A673 (cell line): ENCODE measurements around the gene SLF2. TPM values are rescaled to one million over a fixed set of nuclear protein-coding genes. Genes with fewer than 3 reads are reported as not detected.

Experiments
- BruUV-seq: library from RNA; stranded (reverse); fragments of 400-500 nt; replicated peaks from 2 replicates; lab custom pipeline; 2021; lab: Mats Ljungman, UMichigan
- CTCF ChIA-PET: fragments of 300-600 bp; sonication (Branson Sonifier 250); formaldehyde crosslinking; loops from one replicate; lab custom pipeline; 2022; ENCODE audit warnings: antibody characterized with exemption; lab: Charles Lee
- POLR2A ChIA-PET: fragments of 300-600 bp; sonication (Branson Sonifier 250); formaldehyde crosslinking; loops from one replicate; lab custom pipeline; 2022; ENCODE audit warnings: antibody characterized with exemption; ENCODE audit not compliant: low non-redundant PET; lab: Charles Lee
- DNase-seq: peaks from one replicate; pipeline ENCODE4 v3.0.0-alpha.2; 2015; ENCODE audit warnings: low spot score
- H3K27ac ChIP-seq: fragments of 200-600 bp; sonication (generic); 2 replicates; pipeline ENCODE4 v1.5.1; 2016; ENCODE audit warnings: mixed run types, low read depth, mild to moderate bottlenecking, mixed read lengths, antibody characterized with exemption, low read length; ENCODE audit not compliant: poor library complexity, severe bottlenecking
- H3K27me3 ChIP-seq: fragments of 200-600 bp; sonication (generic); replicated peaks from 2 replicates; pipeline ENCODE4 v1.6.1; 2017; ENCODE audit warnings: mixed run types, low read depth, mild to moderate bottlenecking, mixed read lengths, antibody characterized with exemption, low read length; ENCODE audit not compliant: insufficient read depth, poor library complexity
- H3K36me3 ChIP-seq: fragments of 200-600 bp; sonication (generic); 2 replicates; pipeline ENCODE4 v1.6.1; 2016; ENCODE audit warnings: mixed run types, mild to moderate bottlenecking, mixed read lengths, antibody characterized with exemption, low read length; ENCODE audit not compliant: insufficient read depth, poor library complexity, severe bottlenecking
- H3K4me1 ChIP-seq: fragments of 200-600 bp; sonication (generic); 2 replicates; pipeline ENCODE4 v1.6.1; 2017; ENCODE audit warnings: mixed run types, mild to moderate bottlenecking, mixed read lengths, antibody characterized with exemption, low read length; ENCODE audit not compliant: insufficient read depth, poor library complexity, severe bottlenecking
- H3K4me3 ChIP-seq: fragments of 200-600 bp; sonication (generic); 2 replicates; pipeline ENCODE4 v1.5.1; 2016; ENCODE audit warnings: low read depth, mixed run types, mild to moderate bottlenecking, mixed read lengths, low read length; ENCODE audit not compliant: poor library complexity, severe bottlenecking
- H3K9me3 ChIP-seq: fragments of 200-600 bp; sonication (generic); 2 replicates; pipeline ENCODE4 v1.6.1; 2016; ENCODE audit warnings: mixed run types, low read depth, mild to moderate bottlenecking, mixed read lengths, antibody characterized with exemption, low read length; ENCODE audit not compliant: poor library complexity, severe bottlenecking
- EZH2 ChIP-seq: fragments of 200-600 bp; sonication (generic); IDR thresholded peaks from 2 replicates; pipeline ENCODE4 v1.6.1; 2017; ENCODE audit warnings: borderline replicate concordance, low read depth, mild to moderate bottlenecking, mixed read lengths, antibody characterized with exemption, low read length; ENCODE audit not compliant: poor library complexity, severe bottlenecking
- intact Hi-C: fragments of 100-400 bp; cut with micrococcal nuclease; formaldehyde crosslinking; loops from one replicate; pipeline ENCODE4 v1.10.0; 2022; ENCODE audit not compliant: unreplicated experiment
- total RNA-seq: library from RNA; stranded (reverse); gene quantifications from 2 replicates; pipeline ENCODE4 v1.2.3, GENCODE V29; 2021
- TF ChIP-seq, protein P1 (sequence below): fragments of 300-800, 200-600 bp; sonication (generic); conservative IDR thresholded peaks from 2 replicates; pipeline ENCODE4 v1.5.1; 2017; ENCODE audit warnings: low read depth, mild to moderate bottlenecking, antibody characterized with exemption, low read length, moderate library complexity, mixed read lengths

SLF2 gene
- total RNA-seq, 1 experiment from 2014 or later = 39.4 TPM

DNA sequence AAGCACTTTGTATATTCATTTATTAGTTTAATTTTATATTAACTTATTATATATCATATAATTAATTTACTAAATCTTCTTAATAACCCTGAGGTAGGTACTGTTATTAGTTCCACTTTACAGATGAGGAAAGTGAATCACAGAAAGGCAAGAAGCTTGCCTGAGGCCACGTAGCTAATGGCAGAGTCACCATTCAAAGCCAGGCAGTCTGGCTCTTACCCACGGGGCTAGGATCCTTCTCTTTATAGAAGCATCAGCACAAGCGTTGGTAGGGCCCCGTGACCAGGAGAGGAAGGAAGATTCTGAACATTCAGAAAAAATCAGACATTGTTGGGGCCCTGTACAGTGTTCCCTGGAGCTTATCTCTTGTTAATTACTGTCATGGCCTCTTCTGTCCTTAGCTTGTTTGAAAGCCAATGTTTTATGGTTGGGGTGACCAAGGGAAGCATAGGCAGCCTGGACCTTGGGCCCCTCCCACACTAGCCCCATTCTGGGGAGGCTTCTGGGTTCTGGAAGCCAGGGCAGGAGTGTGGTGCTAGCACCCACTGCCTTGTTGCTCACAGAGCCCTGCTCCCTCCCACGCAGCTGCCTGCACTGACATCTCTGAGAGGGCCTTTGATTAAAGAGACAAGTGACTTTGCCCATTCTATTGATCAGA is 31.1 kb upstream of the SLF2 start:
- no peak for DNase-seq
- intact Hi-C loops = no loop called here
- Histone ChIP-seq H3K27me3 (no peaks in the 10 kb centered on the region), H3K4me3 (no peak overlapping the region), H3K36me3 (no peaks in the 10 kb centered on the region), H3K27ac (no peak overlapping the region), H3K9me3 (no peaks in the 10 kb centered on the region), H3K4me1 (peaks cover 10% of the 10 kb centered on the region)
- ChIA-PET POLR2A (interaction anchor here (0.7 kb wide), 1 partner anchor 334 kb away, joined by 3 read pairs; no protein-coding TSS in a partner anchor), CTCF (interaction anchor here (0.5 to 1.2 kb wide), 3 partner anchors 8 to 173 kb away, joined by 3 to 4 read pairs (median 3); no protein-coding TSS in a partner anchor)
- TF ChIP-seq, protein P1, sequence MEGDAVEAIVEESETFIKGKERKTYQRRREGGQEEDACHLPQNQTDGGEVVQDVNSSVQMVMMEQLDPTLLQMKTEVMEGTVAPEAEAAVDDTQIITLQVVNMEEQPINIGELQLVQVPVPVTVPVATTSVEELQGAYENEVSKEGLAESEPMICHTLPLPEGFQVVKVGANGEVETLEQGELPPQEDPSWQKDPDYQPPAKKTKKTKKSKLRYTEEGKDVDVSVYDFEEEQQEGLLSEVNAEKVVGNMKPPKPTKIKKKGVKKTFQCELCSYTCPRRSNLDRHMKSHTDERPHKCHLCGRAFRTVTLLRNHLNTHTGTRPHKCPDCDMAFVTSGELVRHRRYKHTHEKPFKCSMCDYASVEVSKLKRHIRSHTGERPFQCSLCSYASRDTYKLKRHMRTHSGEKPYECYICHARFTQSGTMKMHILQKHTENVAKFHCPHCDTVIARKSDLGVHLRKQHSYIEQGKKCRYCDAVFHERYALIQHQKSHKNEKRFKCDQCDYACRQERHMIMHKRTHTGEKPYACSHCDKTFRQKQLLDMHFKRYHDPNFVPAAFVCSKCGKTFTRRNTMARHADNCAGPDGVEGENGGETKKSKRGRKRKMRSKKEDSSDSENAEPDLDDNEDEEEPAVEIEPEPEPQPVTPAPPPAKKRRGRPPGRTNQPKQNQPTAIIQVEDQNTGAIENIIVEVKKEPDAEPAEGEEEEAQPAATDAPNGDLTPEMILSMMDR = no peak
- TF ChIP-seq EZH2 = no peak
- no TSS peak for BruUV-seq

DNA sequence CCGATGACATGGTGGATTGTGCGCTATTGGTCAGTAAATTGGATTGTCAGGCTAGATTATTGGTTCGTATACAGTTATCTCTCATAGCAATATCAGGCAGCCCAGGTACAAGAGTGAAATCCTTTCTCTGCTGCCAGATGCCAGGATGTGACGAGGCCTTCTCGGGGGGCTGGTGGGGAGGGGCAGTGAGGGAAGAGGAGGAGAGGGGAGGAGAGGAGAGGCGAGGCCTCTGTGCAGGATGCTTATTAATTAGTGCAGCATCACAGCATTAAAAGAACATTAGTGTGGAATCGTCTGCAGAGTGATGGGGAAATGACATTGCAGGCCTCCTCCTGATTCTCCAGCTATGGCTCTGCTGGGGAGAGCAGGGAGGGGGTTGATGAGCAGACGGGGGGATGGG is 30.5 kb upstream of the SLF2 start:
- no peaks in the 10 kb centered on the region for H3K9me3 ChIP-seq
- H3K27ac ChIP-seq = no peak overlapping the region
- TF ChIP-seq, protein P1 = no peak
- TF ChIP-seq EZH2 = no peak
- intact Hi-C loops = no loop called here
- no TSS peak for BruUV-seq
- H3K36me3 ChIP-seq = no peaks in the 10 kb centered on the region
- ChIA-PET CTCF (interaction anchor here (0.6 to 1.2 kb wide), 3 partner anchors 9 to 320 kb away, joined by 3 to 4 read pairs (median 3); no protein-coding TSS in a partner anchor), POLR2A (no interaction called here)
- H3K27me3 ChIP-seq = no peaks in the 10 kb centered on the region
- H3K4me3 ChIP-seq = no peak overlapping the region
- peaks cover 16% of the 10 kb centered on the region for H3K4me1 ChIP-seq
- no peak for DNase-seq

DNA sequence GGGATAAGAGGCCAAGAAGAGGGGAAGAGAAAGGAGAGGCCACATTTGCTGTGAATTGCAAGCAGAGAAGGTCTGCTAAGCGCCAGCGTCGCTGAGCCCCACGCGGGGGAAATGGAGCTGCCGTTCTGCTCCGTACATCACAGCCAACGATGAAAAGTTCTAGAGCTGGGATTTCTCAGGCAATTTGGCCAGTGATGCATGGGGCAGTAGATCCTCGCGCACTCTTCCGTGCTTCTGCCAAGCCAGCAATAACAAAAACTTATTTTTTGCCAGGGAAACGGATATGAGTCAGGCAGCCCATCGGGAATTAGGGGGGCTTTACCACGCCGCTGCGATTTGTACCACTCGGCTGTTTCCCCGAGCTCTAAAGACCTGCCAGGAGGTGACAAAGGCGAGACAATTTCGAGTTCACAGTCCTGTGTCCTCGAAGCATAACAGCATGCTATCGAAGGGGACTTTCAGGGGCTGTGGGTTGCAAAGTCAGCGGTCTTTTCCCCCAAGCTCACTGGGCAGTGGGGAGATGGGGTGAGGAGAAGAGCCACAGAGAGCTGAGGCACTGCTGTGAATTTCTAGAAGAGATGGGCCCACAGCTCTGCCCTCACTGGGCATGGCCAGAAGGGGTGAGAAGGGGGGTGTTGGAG is 30.0 kb upstream of the SLF2 start:
- no peaks in the 10 kb centered on the region for H3K9me3 ChIP-seq
- DNase-seq = peak; percentile 40
- POLR2A ChIA-PET = no interaction called here
- no peak overlapping the region for H3K4me3 ChIP-seq
- H3K27ac ChIP-seq = no peak overlapping the region
- H3K36me3 ChIP-seq = no peaks in the 10 kb centered on the region
- peaks cover 18% of the 10 kb centered on the region for H3K4me1 ChIP-seq
- CTCF ChIA-PET = interaction anchor here (0.6 to 1.2 kb wide), 3 partner anchors 9 to 320 kb away, joined by 3 to 4 read pairs (median 3); no protein-coding TSS in a partner anchor
- BruUV-seq = no TSS peak
- TF ChIP-seq, protein P1 = no peak
- TF ChIP-seq EZH2 = no peak
- intact Hi-C loops = no loop called here
- H3K27me3 ChIP-seq = no peaks in the 10 kb centered on the region
